ENCODE results near the gene URB1. TPM values are rescaled to one million over a fixed set of nuclear protein-coding genes. Genes with fewer than 3 reads are reported as not detected.

The URB1 gene
- polyA plus RNA-seq, 3 donors, result 3.8 to 9.1 (median 4.0) TPM

DNA sequence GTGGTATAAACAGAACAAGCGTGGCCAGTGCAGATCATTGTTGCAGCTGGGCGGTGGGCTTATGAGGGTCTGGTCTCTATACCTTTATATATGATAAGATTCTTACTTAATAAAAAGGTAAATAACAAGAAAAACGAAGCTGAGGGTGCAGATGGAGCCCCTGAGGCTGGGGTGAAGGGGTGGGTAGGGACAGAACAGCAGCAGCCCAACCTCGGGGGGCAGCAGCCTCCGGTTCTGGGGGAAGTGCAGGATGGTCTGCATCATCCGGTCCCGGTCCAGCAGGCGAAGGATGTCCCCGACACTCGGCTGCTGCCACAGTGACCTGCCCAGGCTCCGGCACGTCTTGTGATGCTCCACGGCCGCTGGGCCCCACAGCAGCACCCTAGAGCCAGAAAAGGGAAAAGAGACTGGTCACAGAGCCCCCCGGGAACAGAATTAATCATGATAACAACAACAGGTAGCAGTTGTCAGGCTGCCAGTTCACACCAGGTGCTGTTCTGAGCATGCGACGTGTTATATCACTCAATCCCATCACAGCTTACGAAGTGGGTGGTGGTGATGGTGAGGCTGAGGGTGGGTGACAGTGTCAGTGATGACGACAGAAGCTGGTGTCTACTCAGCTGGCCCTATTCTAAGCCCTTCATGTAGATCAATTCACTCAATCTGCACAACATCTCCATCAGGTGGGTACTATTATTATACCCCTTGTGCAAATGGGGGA lies 58.7 kb downstream of the URB1 start:
- no peak overlapping the region for H3K27ac ChIP-seq (ENCODE audit: low read depth, low read length)

DNA sequence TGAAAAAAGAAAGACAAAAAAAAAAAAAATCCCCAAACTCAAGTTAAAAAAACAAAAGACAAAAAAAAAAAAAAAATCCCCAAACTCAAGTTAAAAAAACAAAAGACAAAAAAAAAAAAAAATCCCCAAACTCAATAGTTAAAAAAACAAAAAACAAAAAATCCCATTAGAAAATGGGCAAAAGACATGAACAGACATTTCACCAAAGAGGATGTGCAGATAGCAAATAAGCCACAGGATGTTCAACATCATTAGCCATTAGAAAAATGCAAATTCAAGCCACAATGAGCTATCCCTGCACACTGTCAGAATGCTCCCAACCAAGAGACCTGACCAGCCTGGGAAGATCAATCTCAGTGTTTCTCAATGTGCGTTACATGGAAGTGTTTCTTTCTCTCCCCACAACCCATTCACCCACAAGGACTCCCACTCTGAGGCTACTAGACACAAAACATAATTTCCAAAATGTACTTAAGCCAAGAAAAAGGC lies 60.3 kb downstream of the URB1 start:
- WGBS, 3 donors, result 93 to 97% (median 96%) methylated on average over 1 of the region's 1 CpG
- H3K27ac ChIP-seq (ENCODE audit: low read depth, low read length), result no peak overlapping the region

More for the DNA sequence above, 58.7 kb downstream of the URB1 start:
- WGBS, 3 donors, result 94 to 97% (median 94%) methylated on average over 19 of the region's 19 CpGs

DNA sequence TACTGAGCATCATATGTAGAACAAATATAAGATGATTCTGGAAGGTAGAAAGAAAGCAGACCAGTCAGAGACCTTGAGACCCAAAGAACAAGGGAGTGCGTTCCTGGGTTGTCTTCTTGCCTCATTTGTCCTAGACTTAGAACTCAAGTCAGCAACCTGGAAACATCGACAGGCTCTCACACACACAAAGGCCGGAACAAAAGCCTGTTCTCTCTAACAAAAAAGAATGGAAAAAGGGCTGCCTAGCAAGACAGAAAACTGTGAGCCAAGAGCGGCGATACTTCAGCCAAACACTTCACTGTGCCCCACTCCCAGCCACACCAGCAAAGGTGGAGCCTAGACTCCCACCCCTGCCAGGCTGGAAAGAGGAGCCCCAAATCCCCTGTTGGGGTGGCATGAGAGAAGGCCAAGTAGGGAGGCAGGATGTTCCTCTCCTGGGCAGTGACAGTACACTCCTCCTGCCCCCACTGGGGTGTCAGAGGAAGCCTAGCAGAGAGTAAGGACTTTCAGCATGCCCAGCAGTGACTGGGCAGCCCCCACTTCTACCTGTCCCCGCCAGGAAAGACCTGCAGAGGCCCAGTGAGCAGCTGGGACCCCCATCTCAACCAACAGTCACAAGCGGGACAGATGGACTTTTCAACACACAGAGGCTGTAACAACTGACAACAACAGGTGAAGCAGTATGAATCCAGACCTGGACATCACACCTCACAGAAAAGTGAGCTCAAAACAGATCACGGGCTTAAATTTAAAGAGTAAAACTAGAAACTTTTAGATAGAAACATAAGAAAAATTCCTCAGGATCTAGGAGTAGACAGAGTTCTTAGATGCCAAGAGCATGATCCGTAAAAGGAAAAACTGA lies 61.1 kb downstream of the URB1 start:
- WGBS, 3 donors, result 89 to 93% (median 91%) methylated on average over 9 of the region's 9 CpGs
- no peak overlapping the region for H3K27ac ChIP-seq (ENCODE audit: low read depth, low read length)

DNA sequence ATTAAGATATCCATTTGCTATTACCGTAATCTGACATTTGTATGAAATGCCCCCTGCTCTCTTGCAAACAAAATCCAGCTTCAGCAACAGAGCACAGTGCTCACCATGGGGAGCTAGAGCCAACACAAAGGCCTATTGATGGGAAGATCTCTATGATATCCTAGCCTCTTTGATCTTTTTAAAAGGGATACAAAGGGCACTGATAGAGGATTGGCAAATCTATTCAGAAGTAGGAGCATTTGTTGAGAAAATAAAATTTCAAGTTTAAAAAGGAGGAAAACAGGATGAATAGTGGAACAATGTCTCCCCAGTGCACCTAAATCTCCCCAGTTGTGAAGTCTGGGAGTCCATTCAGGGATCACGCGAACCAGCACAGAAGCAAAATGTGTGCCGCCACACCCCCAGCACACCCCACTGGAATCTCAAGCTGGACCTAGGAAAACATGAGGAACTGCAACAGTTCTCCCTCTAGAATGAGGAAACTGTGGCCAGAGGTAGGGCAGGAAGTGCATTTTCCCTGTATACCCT lies 62.0 kb downstream of the URB1 start:
- 96 to 99% (median 99%) methylated on average over 4 of the region's 4 CpGs for WGBS, 3 donors
- no peak overlapping the region for H3K27ac ChIP-seq (ENCODE audit: low read depth, low read length)

DNA sequence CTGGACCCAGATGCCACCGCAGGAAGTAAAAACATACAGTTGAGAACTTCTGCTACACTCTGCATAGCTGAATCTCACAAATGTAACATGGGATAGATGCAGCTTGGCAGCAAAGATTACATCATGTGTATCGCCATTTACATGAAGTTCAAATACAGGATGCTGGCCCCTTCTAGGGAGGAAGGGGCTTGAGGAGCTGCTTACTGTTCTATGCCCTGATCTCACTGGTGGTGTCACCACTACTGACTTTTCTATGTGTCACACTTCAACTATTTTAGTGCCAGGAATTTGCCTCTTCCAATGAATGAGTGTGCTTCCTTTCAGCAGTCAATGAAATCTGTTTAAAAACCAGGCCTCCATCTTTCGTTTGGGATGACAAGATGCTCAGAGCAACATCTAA lies 63.0 kb downstream of the URB1 start:
- WGBS, 3 donors, result 65 to 84% (median 68%) methylated on average over 3 of the region's 3 CpGs
- H3K27ac ChIP-seq (ENCODE audit: low read depth, low read length), result no peak overlapping the region

DNA sequence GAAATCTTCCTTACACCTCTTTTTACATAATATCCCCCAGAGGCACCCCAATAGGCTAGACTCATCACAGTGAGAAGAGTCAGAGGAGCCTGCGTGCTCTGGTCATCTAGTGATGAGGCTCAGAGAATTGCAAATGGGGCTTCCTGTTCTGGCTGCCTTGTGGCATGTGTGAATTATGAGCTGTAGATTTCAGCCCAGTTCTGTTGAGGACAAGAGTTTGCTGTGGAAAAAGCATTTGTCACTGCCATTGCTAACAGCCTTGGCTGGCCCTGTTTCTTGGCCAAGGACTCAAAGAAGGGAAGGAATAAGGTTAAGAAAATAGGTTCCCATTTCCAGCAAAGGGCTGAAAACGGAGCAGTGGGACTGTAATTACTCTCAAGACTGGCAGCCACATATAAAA lies 63.5 kb downstream of the URB1 start:
- H3K27ac ChIP-seq (ENCODE audit: low read depth, low read length), result no peak overlapping the region
- 50 to 70% (median 62%) methylated on average over 2 of the region's 2 CpGs for WGBS, 3 donors

DNA sequence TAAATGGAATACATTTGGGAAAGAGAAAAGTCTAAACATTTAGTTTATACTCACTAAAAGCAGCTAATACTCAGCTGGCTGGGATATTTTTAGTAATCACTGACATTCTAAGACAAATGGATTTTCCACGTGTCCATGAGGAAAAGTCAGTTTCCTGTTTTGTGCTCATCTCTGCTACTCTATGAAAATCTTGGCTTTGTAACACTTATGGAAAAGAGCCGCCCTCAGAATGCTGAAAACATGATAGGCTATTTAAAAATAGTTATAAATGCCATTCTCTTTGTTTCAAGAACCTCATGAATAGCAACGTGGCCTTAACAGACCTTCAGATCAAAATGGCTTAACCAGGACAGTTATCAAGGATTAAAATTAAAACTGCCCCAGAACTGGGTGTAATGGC lies 64.2 kb downstream of the URB1 start:
- 38 to 71% (median 53%) methylated on average over 3 of the region's 3 CpGs for WGBS, 3 donors
- no peak overlapping the region for H3K27ac ChIP-seq (ENCODE audit: low read depth, low read length)

DNA sequence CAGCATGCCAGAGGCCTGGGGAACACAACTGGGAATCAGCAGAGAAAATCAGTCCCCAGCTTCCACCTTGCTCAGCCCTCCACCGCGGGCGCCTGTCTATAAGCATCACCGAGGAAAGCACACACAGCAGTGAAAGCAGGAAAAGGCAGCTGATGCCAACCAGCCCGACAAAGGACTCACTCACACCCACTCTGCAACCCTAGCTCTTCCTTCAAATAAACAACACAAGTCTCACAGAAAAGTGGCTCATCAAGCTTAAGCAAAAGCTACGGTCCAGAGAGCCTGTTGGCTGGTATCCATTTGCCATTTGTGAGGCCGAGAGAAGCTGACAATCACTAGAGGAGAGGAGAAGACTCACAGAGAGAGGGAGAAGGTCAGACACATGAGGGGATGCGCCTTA lies 67.1 kb downstream of the URB1 start:
- 91 to 95% (median 92%) methylated on average over 8 of the region's 8 CpGs for WGBS, 3 donors
- no peak overlapping the region for H3K27ac ChIP-seq (ENCODE audit: low read depth, low read length)

DNA sequence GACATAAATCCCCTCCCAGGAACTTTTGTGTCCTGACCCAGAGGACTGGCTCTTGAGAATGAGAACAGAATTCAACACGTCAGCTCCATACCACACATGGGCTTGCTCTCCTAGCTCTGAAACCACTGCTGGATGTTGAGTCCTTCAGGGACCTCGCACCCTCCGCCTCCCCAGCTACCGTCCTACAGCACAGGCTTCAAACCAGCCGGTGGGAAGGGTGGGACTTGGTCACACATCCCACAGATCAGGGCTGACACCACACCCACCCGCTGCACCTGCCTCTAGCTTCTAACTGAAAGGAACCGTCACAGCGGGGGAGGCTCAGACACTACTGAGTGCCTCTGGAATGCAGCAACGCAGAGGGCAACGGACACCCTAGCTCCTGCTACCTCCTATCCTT lies 70.1 kb downstream of the URB1 start:
- WGBS, 3 donors, result 92 to 95% (median 93%) methylated on average over 10 of the region's 10 CpGs
- H3K27ac ChIP-seq (ENCODE audit: low read depth, low read length), result no peak overlapping the region

DNA sequence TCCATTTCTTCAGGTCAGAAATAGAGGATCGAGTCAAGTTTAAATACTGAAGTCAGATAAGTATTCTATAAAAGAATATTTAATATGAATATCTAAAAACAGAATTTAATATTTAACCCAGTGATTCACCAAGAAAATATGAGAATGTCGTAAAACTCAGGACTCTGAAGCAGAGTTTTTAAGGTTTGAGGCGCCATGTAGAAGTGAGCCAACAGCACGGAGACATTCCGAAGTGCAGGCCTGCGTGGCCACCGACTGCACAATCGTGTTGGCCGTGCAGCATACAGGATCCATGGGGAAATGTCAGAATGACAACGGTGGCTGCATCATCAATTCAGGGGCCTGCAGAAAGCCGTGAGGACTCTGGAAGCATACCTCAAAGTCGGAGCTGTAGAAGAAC lies 70.7 kb downstream of the URB1 start:
- H3K27ac ChIP-seq (ENCODE audit: low read depth, low read length), result no peak overlapping the region
- 92 to 96% (median 95%) methylated on average over 12 of the region's 12 CpGs for WGBS, 3 donors

DNA sequence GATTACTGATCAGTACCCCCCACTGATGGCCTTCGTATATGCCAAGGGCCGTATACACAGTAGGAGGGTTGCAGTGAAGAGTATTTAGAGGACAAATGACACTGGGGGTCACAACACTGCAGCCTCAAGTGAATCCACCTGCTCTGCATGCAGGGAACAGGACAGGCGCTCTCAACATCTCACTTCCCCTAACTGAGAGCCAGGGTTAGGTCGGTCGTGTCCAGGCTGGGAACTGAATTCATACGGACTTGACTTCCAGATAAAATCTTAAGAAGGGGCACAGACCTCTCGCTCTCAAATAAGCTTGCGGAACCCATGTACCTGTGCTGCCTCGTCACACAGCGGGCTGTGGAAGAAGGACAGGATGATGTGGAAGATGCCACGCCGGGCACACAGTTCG lies 71.3 kb downstream of the URB1 start:
- H3K27ac ChIP-seq (ENCODE audit: low read depth, low read length), result no peak overlapping the region
- WGBS, 3 donors, result 95 to 97% (median 96%) methylated on average over 13 of the region's 13 CpGs

DNA sequence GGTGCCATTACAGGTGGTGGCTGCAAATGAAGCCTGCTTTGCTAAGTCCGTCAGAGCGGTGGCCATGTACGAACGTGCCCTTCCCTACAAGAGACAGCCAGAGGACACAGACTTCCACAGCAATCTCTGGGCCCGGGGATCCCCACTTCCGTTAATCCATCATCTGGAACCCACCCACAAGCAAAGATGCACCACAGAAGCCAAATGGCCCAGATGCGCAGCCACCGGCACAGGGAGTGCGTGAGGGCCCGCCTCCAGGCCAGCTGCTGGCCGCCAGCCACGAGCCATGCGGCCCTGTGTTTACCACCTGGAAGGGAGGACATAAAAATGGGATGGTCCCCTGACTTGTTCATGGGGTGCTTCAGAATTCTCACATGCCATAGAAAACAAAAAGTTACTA lies 72.1 kb downstream of the URB1 start:
- H3K27ac ChIP-seq (ENCODE audit: low read depth, low read length), result no peak overlapping the region
- 94 to 96% (median 94%) methylated on average over 13 of the region's 13 CpGs for WGBS, 3 donors

DNA sequence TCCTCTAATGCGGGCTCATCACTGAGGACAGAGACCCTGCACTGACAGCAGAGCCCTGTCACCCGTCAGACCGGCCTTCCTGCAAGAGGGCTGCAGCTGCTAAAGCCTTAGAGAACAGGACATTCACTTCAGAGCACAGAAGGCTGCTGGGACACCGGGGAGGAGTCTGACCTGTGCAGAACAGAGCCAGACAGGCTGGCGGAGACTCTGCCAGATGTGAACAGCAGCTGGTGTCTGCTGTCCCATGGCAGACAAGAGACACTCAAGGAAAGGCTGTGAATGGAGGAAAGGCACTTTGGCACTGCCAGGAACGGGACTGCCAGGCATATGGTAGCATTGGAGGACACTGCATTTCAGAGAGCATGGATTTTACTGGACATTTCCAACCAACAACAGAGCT lies 72.8 kb downstream of the URB1 start:
- 88 to 97% (median 93%) methylated on average over 6 of the region's 6 CpGs for WGBS, 3 donors
- H3K27ac ChIP-seq (ENCODE audit: low read depth, low read length), result no peak overlapping the region

DNA sequence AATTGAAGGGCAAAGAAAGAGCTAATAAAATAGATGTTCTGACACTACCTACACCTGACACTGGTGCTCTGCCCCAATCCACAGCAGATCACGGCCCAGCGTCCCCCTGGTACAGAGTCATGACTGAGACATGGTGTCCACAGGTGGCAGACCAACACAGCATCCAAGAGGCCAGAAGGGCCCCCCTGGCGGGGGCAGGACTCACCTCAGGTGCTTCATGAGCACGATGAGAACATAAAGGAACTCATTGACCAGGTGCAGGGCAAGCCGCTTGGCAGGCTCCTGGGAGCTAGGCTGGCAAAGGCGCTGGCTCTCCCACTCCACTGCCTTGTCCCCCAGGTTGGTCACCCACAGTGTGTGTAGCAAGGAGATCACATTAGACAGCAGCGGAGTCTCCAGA lies 73.8 kb downstream of the URB1 start:
- WGBS, 3 donors, result 93 to 96% (median 94%) methylated on average over 7 of the region's 7 CpGs

DNA sequence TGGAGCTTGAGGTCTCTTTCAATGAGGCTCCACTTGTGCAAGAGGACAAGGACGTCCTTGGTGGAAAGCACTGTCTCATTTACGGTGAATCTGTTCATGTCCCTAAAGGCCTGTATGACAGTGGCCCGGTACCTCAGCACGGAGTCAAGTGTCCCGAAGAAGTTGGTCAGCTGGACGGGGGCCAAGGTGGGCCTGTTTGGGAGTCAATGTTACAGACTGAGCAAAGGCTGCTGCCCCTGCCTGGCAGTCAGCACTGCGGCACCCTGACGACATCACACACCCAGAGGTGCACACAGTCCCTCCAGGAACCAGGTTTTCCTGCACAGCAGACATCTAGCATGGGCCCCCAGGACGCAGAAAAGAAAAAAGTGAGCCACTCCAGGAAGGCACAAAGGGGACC lies 75.1 kb downstream of the URB1 start:
- H3K27ac ChIP-seq (ENCODE audit: low read depth, low read length), result no peak overlapping the region
- 79 to 86% (median 80%) methylated on average over 9 of the region's 9 CpGs for WGBS, 3 donors

More for the DNA sequence above, 73.8 kb downstream of the URB1 start:
- no peak overlapping the region for H3K27ac ChIP-seq (ENCODE audit: low read depth, low read length)

DNA sequence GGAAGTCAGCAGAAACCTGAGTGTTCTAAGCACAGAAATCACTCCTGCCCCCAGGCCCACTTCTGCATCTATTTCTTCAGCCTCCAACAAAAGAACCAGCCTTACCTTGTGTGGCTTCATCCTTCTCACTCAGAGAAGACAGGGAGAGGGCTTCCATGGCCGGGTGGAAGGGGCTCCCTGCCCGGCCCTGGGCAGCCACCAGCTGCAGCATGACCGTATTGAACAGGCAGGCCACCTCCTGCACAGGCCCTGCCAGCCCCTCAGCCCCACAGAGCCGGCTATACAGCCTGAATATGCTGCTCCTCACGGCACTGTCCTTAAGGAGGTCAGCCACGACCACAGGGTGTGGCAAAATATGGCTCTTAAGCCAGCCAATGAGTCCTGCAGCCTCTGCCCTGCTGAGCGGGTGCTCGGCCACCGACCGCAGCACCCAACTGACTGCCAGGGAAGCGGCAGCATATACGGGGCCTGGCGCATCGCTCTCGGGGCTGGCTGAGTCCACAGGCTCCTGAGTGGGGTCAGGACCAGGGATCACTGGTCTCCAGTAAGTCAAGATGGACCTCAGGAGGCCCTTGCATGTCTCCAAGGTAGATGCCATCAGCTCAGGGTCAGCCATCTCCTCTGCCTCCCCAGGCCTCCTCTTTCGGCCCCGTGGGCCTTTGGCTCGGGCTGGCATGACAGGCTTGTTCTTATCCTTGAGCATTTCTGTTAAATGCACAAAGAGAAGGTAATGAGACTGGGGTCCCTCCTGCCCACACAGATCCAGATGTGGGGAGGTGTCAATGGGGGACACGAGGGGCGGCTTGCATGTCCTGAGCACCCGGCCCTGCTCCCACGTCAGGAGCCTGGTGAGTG lies 76.2 kb downstream of the URB1 start:
- no peak overlapping the region for H3K27ac ChIP-seq (ENCODE audit: low read depth, low read length)
- 94 to 97% (median 95%) methylated on average over 22 of the region's 22 CpGs for WGBS, 3 donors

DNA sequence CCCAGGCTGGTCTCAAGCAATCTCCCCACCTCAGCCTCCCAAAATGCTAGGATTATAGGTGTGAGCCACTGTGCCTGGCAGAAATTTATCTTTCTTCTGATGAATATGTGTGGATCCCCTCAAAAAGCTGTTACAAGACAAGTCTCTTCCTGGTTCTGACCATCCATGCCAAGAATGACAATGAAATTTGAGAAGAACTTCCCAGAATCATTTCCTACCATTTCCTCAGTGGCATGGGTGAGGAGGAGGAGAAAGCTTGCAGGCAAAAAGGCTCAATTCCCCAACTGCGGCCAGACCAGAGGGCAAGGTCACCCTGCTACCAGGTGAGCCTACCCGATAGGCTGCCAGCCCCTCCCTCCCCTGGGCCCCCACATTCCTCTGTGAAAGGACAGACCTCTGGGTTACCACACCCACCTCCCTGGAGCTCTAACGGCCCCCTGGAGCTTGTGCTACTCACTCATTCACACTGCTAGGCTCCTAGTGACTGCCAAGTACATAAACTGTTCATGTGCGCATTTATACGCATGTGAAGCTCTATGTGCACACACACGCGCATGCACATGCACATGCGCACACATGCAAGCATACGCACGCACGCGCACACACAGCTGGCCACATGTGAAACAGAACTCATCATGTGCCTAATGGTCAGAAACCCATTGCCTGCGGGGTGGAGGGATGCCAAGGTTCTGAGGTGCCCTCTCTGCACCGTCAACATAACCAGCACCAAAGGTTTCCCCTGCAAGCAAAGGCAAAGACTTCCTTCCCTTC lies 77.1 kb downstream of the URB1 start:
- H3K27ac ChIP-seq (ENCODE audit: low read depth, low read length), result no peak overlapping the region
- WGBS, 3 donors, result 85 to 88% (median 87%) methylated on average over 14 of the region's 14 CpGs

DNA sequence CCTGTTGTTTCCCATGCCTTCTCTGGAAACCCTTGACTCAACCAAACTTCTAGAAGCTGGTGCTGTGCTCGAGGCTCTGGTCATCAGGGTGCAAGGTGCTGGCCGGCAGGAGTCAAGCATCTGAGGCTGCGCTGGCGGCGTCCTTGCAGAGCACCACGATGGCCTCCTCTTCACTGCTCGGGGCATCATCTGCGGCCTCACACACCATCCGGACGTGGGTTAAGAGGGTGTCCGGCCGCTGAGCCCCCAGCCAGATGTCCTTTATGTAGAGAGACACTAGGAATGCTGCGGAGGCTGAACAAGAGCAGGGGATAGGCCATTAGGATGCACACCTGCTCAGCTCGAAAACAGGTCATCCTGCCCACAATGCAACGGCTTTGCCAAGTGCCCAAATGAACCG lies 78.0 kb downstream of the URB1 start:
- WGBS, 3 donors, result 94 to 96% (median 94%) methylated on average over 16 of the region's 16 CpGs

More for the DNA sequence above, 78.0 kb downstream of the URB1 start:
- no peak overlapping the region for H3K27ac ChIP-seq (ENCODE audit: low read depth, low read length)
